Stimulated activated CD4-positive, alpha-beta T cell treated with anti-CD3 and anti-CD28 coated beads, Interleukin-4, amount 100 ng/mL, for 48 hours (primary cell): ENCODE results near the gene HDAC11.

Source experiments
- DNase-seq, 2 donors: peaks; one replicate each; pipeline ENCODE4 v3.0.0-alpha.2; 2020; ENCODE audit warnings: low read depth in 2 of 2

Gene HDAC11

DNA sequence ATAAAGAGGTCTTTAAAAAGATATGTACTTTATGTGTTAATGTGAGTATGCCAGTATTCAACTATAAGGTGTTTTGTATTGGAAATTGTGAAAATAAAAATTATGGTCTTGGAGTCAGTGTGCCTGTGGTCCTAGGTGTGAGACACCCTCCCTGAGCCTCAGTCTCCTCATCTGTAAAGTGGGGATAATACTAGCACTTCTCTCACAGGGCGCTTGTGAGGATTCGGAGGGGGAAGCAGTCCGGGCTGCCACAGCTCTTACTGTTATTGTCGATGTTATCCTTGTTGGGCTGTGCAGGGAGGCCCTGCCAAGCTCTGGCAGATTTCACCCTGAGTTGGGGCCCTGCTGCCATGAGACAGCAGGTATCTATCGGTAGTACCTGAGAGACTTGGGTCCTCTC, 42.1 kb downstream of the HDAC11 start:
- DNase-seq, result no peak

DNA sequence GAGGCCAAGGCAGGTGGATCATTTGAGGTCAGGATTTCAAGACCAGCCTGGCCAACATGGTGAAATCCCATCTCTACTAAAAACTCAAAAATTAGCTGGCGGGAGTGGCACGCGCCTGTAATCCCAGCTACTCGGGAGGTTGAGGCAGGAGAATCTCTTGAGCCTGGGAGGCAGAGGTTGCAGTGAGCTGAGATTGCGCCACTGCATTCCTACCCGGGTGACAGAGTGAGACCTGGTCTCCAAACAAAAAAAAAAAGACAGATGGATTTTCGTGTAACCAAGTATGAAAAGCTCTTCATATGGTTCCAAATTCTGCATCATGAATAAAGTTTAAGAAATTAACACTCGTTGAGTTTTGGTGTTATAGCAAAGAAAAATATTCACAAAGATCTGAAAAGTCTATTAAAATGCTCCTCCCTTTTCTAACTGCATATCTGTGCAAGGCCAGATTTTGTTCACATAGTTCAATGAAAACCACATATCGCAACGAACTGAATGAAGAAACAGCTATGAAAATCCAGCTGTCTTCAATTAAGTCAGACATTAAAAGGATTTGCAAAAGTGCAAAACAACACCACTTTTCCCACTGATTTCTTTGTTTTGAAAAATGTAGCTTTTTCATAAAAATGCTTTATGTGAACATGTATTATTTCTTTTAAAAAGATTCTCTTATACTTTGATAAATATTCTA, 45.0 kb downstream of the HDAC11 start:
- DNase-seq, result no peak

DNA sequence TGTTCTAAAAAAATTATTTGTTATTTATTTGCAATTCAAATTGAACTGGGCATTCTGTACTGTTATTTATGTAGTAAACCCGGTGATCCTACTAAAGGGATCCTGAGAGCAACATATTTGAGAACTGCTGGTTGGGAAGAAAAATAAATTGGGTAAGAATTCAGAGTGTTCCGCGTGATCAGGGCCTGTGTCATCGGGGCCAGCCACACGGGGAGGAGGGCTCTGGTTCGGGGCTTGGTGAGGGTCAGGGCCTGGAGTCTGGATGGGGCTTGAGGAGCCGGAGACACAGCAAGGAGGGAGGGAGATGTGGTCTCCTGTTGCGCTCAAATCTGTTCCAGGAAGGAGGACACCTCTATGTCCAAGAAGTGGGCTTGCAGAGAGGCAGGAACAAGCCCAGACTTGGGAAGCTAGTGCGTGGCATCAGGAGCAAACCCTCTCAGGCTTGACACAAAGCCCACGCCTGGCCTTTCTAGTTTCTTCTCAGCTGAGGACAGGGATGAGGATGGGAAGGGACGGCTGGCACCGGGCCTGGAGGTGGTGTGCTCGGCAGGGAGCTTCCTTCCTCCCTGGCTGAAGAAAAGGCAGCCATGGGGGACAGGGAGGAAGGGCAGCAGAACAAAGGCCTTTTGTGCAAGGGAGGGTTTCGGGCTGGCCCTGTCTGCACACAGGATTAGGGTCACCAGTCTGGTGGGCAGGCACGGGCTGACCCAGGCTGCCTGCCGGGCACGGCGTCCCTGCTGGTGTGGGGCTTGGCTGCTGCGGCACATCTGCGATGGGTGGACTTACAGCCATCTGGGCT, 45.9 kb downstream of the HDAC11 start:
- DNase-seq, result no peak

GRCh38 chr3:13526626-13526949, 46.5 kb downstream of the HDAC11 start:
- DNase-seq, result no peak

DNA sequence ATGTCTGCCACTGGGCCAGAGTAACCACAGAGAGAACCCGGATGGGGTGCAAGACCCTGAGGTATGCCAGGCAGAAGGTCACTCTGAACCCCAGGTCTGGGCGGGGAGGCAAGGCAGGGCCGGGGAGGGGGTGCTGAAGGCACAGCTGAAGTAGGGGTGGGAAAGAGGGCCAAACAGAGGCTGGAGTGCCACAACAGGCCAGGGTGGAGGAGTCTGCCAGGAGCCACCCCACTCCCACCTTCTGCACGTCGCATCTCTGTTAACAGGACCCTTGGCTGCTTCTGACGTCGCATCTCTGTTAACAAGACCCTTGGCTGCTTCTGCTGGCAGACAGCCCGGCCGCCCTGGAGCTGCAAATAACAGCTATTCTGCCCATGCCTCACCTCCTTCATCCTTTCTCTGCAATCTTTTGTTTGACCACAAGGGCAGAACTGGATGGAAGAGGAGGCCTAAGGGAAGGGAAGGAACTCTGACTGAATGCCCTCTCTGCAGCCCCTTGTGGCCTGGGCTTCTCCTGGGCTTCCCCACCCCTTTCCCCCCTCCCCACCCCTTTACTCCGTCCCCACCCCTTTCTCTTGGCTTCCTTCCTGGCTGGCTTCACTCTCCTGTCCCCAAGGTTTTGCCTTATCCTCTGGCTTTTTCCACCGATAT, 48.2 kb downstream of the HDAC11 start:
- no peak for DNase-seq

GRCh38 chr3:13529196-13530112, 49.3 kb downstream of the HDAC11 start:
- no peak for DNase-seq

GRCh38 chr3:13530241-13531009, 50.3 kb downstream of the HDAC11 start:
- no peak for DNase-seq

DNA sequence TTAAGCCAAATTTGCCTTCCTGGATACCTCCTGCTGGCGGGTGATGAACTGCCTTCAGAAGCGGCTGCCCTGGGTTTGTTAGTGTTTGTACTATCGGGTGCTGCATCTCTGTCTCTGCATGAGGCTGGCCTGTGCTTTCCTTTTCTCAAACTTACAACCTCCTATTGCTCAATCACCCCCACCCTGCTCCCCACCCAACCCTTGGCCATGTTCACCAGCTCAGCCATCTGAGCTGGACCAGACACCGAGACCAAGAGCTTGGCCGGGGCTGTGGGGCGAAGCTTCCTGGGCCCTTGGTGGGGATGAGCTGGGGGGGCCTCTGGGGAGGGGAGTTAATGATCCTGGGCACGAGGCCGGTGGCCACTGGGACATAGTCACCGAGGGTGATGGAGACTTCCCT, 52.0 kb downstream of the HDAC11 start:
- DNase-seq, result no peak

GRCh38 chr3:13532631-13533030, 52.5 kb downstream of the HDAC11 start:
- DNase-seq, result no peak

DNA sequence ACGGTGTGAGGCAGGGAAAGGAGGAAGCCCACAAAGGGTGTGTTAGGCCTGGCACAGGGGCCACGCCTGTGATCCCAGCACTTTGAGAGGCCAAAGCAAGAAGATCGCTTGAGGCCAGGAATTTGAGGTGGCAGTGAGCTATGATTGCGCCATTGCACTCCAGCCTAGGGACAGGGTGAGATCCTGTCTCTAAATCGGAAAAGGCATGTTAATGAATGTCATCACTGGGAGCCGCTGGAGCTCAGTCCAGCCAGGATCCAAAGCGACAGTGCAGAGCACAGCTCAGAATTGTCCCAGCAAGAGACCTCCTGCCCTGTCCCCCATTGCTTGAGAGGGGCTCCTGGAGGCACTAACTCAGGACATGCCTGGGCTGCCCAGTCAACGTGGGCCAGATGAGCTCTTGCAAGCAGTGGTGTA, 53.8 kb downstream of the HDAC11 start:
- DNase-seq, result no peak

DNA sequence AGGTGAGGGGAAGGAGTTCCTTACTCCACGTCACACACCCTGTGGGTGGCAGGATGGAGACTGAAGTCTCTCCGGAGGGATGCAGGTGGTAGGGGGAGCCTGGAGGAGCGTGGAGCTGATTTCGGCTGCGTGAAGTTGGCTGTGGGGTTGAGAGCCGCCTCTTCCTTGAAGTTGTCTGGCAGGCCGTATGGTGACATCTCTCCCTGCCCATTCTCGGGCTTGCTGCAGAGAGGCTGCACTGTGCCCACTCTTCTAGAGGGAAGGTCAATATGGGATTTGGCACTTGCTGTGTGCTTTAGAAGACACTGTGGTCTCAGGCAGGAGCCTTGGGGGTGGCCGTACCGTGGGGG, 55.4 kb downstream of the HDAC11 start:
- no peak for DNase-seq

GRCh38 chr3:13535905-13536304, 55.8 kb downstream of the HDAC11 start:
- DNase-seq, result no peak

GRCh38 chr3:13536432-13536831, 56.3 kb downstream of the HDAC11 start:
- no peak for DNase-seq

DNA sequence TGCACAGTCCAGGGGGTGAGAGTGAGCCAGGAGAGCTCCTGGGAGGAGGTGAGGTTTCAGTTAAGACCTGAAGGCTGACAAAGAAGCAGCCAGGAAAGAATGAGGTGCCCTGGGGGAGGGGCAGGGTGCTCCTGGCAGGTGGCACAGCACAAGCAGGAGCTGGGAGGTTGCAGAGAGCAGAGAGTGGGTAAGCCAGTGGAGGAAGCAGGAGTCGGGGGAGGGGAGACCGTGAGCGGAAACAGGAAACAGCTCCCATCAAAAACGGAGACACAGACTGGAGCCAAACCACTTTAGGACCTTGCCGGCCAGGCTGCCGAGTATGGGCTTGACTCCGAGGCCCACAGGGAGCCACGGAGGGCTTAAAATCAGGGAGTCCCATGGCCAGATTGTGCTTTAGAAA, 56.7 kb downstream of the HDAC11 start:
- no peak for DNase-seq

GRCh38 chr3:13537244-13537908, 57.3 kb downstream of the HDAC11 start:
- DNase-seq, result no peak

DNA sequence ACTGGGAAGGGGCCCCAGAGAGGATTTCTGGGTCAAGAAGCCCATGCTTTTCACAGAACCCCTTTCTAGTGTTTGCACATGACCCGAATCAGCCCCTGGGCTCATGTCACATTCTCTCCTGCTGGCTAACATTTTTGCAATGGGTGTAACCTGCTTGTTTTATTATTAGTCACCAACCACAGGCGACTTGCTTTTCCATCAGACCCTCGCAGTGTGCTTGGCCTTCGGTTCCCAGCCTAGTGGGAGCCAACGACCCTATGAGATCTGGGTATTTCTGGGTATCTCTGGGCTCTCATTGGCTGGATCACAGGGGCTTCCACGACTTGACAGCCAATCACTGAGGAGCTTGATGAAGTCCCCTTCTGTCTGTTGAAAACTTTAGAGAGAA, 57.8 kb downstream of the HDAC11 start:
- no peak for DNase-seq

DNA sequence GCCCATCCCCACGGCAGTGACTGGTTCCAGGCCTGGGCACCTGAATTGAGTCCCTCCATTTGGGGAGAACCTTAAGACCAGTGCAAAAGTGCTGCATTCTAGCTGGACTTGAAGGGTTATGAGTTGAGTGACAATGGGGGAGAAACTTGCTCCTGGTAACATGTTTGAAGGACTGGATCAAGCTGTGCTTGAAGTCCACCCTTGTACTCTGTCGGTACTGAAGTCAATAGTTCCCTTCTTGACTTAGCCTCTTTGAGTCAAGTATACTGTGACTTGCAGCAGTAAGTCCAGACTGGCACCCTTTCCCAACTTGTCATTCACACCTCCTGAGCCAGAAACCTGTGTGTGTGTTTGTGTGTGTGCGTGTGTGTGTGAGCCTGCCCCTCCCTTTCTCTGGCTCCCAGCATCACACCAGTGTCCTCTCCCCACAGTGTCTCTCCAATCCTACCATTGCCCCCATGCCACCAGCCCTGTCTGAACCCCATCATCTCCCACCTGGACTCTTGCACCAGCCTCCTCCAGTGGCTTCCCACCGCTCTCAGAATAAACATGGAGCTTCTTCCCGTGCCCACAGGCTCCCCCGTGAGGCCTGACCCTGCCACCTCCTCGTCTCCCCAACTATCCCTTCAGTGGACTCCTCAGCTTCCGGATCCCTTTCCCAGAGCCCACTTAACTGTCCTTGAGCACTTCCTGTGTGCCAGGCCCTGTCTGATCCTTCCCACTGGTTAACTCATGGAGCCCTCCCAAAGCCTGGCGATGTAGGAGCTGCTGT, 58.6 kb downstream of the HDAC11 start:
- DNase-seq, result no peak

- no peak for DNase-seq
Observed at GRCh38 chr3:13539292-13539638, 59.2 kb downstream of the HDAC11 start.

GRCh38 chr3:13539671-13540070, 59.6 kb downstream of the HDAC11 start:
- no peak for DNase-seq
